Stimulated activated naive CD4-positive, alpha-beta T cell treated with Interleukin-2 at 50 U/mL for 16 hours (primary cell): ENCODE measurements around the gene CTIF.

ENCODE experiments used
- DNase-seq: peaks from one replicate; lab custom pipeline; 2025; lab: John Stamatoyannopoulos, UW

CTIF gene

GRCh38 chr18:48835745-48836170, 296.9 kb downstream of the CTIF start:
- no peak for DNase-seq

- no peak for DNase-seq
Observed at GRCh38 chr18:48836231-48836805, 297.5 kb downstream of the CTIF start.

GRCh38 chr18:48836806-48837615, 298.2 kb downstream of the CTIF start:
- no peak for DNase-seq

- DNase-seq: no peak
Observed at GRCh38 chr18:48837676-48838075, 298.8 kb downstream of the CTIF start.

- DNase-seq: no peak
Observed at GRCh38 chr18:48838166-48838775, 299.4 kb downstream of the CTIF start.

- no peak for DNase-seq
Observed at GRCh38 chr18:48838921-48839818, 300.3 kb downstream of the CTIF start.

- DNase-seq: no peak
Observed at GRCh38 chr18:48839819-48840490, 301.1 kb downstream of the CTIF start.

GRCh38 chr18:48840491-48840877, 301.7 kb downstream of the CTIF start:
- no peak for DNase-seq

- DNase-seq: no peak
Observed at GRCh38 chr18:48841381-48842258, 302.8 kb downstream of the CTIF start.

GRCh38 chr18:48842259-48843061, 303.6 kb downstream of the CTIF start:
- DNase-seq: peak; percentile 30

GRCh38 chr18:48843162-48843561, 304.3 kb downstream of the CTIF start:
- DNase-seq: no peak

GRCh38 chr18:48843596-48843995, 304.8 kb downstream of the CTIF start:
- no peak for DNase-seq

- DNase-seq: no peak
Observed at GRCh38 chr18:48844271-48844670, 305.4 kb downstream of the CTIF start.

- no peak for DNase-seq
Observed at GRCh38 chr18:48845174-48845573, 306.3 kb downstream of the CTIF start.

GRCh38 chr18:48846423-48846932, 307.6 kb downstream of the CTIF start:
- DNase-seq: no peak

- DNase-seq: no peak
Observed at GRCh38 chr18:48847807-48848486, 309.1 kb downstream of the CTIF start.

- no peak for DNase-seq
Observed at GRCh38 chr18:48848641-48849143, 309.9 kb downstream of the CTIF start.

GRCh38 chr18:48850822-48851598, 312.2 kb downstream of the CTIF start:
- DNase-seq: no peak
